Stimulated activated CD8-positive, alpha-beta memory T cell treated with anti-CD3 and anti-CD28 coated beads, Interleukin-4, amount 100 ng/mL, for 4 hours (primary cell): ENCODE data around the gene MAMDC2.
A peak's percentile ranks its signal among the peaks of the same experiment; 100 is the strongest.

Experiments
- DNase-seq, 2 donors: peaks; one replicate each; pipeline ENCODE4 v3.0.0-alpha.2; 2020; ENCODE audit warnings: low read depth in 2 of 2, low spot score in 1 of 2

Gene MAMDC2

DNA sequence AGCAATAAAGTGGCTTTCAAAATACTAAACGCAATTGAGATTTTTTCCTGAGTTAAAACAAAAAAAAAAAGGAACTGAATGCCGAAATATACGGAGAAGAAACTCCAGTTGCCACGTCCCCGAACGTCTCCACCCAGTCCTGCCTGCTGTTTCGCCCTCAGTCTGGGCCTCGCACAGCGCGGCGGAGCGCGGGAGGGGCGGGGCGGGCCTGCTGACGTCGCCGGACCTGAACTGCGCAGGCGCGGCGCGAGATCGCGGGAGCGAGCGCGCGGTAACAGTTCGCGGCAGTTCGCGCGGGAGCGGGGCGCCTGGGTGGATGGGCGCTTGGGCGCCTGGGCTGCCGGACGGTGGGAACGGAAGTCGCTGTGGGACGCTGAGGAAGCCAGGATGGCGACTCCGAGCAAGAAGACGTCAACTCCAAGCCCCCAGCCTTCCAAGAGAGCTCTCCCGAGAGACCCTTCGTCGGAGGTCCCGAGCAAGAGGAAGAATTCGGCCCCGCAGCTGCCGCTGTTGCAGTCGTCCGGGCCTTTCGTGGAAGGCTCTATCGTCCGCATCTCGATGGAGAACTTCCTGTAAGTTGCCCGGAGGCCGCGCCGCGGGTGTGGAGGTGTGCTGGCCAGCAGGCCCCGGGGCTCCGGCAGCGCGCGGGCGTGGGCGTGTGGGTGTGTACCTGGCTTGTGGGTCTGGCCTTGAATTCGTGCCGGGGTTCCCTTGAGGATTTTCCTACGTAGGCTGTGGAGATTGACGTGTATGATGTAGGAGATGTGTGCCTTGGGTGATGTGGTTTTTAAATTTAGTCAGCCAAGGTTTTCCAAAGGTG lies 215.3 kb downstream of the MAMDC2 start, which contains the start of gene SMC5:
Gene SMC5, plus strand, starts transcription at position 287 of the 820 bp plus-strand sequence. Its CDS starts 101 bp downstream, at position 388.
- peak; percentile 66 to 77 for DNase-seq

- no peak for DNase-seq
These were observed 215.8 kb downstream of the MAMDC2 start for GRCh38 chr9:70259512-70259802.

DNA sequence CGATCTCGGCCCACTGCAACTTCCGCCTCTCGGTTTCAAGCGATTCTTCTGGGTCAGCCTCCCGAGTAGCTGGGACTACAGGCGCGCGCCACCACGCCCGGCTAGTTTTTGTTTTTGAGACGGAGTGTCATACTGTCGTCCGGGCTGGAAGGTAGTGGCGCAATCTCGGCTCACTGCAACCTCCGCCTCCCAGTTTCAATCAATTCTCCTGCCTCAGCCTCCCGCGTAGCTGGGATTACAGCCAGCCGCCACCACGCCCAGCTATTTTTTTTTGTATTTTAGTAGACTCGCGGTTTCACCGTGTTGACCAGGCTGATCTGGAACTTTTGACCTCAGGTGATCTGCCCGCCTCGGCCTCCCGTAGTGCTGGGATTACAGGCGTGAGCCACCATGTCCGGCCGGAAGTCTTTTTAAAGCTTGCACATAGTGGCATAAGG lies 216.4 kb downstream of the MAMDC2 start:
- DNase-seq = no peak

DNA sequence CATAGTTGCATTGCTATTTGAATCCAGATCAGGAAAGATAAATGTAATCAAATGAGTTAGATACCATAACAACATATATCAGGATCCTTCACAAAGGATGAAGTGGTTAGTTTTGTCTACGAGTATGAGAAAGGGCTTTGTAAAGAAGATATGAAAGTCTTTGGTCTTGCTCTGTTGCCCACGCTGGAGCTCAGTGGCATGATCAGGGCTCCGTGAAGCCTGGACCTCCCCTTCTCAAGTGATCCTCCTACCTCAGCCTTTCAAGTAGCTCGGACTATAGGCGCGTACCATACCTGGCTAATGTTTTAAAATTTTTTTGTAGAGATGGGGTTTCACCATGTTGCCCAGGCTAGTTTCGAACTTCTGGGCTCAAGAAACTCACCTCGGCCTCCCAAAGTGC lies 217.0 kb downstream of the MAMDC2 start:
- no peak for DNase-seq

DNA sequence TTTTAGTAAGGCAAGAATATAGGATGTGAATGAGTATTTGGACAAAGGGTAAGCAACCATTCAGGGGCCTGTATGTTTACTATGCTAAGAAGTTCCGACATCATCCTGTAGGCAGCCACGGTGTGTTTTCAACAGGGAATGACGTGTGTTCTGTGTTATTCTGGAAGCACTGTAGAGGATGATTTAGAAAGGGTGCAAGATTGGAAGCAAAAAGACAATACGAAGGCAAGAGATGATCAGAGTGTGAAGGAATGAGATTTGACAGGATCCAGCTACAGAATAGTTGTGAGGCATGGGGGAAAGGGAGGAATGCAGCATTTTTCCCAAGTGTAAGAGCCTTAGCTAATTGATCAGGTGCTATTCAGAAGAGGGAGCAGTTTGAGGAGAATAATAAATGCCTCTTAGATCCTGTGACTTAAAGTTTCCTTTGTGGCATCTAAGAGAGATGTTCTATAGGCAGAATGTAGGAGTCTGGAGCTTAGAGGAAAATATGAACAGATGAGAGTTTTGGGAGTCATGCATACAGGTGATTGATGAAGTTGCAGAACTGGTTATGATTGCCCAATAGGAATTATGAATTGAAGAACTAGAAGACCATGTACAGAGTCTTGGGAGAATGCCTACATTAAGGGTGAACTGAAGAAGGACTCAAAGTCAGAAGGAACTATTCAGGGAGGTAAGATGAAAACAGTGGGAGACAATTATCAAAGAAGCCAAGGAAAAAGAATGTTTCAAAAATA lies 217.7 kb downstream of the MAMDC2 start:
- no peak for DNase-seq

DNA sequence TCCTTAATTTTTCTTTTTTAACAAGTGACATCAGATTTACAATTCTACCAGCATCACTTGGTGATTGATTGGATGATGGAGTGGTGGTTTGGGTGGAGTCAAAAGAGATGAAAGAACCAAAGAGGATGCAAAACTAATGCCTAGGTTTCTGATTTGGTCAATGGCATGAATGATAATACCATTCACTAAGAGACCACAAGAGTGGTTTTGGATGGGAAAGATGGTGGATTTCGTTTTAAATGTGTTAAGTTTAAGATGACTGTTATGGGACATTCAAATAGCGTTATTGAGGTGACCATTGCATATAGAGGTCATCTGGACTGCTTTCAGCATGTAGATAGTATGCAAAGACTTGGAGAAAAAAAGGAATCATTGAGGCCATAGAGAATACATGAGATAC lies 218.7 kb downstream of the MAMDC2 start:
- DNase-seq = no peak

- DNase-seq = no peak
These were observed 219.3 kb downstream of the MAMDC2 start for GRCh38 chr9:70262948-70263347.

GRCh38 chr9:70263421-70263820 lies 219.8 kb downstream of the MAMDC2 start:
- DNase-seq = no peak
